Motor neuron (in vitro differentiated cells): ENCODE data around the gene DNAAF1. TPM values are rescaled to one million over a fixed set of nuclear protein-coding genes. Genes with fewer than 3 reads are reported as not detected.
"Not testable (repeated sequence)": the region's sequence is repeated elsewhere in the genome, so short reads cannot be mapped to it uniquely, and the experiment has no call there.

ENCODE experiments used
- ATAC-seq, 8 experiments: fragments of 200-7000 bp; cut with Tn5 transposase; replicated peaks in 6 of 8; 2 replicates each; pipeline ENCODE4 v1.8.0; 2021; ENCODE audit warnings: mild to moderate bottlenecking in 8 of 8, moderate library complexity in 8 of 8
- H3K27ac ChIP-seq, 2 donors: fragments of 250-450 bp; sonication (Bioruptor Pico); 2 replicates each; pipeline ENCODE4 v1.9.0; 2021; ENCODE audit warnings: antibody characterized with exemption in 2 of 2, mild to moderate bottlenecking in 2 of 2, moderate library complexity in 1 of 2
- H3K4me1 ChIP-seq, 2 donors: fragments of 250-450 bp; sonication (Bioruptor Pico); replicated peaks in 1 of 2; 2 replicates each; pipeline ENCODE4 v1.6.1; 2021; ENCODE audit warnings: antibody characterized with exemption in 2 of 2, mild to moderate bottlenecking in 2 of 2, moderate library complexity in 1 of 2
- H3K4me3 ChIP-seq, 5 donors: fragments of 250-450 bp; sonication (Bioruptor Pico); 2 replicates each; pipeline ENCODE4 v1.9.0; 2021; ENCODE audit warnings: antibody characterized with exemption in 5 of 5, mild to moderate bottlenecking in 5 of 5, moderate library complexity in 4 of 5
- WGBS, 10 experiments: fragments of 450-650 bp; shearing (Covaris generic); methylation state at CpG; one replicate each; pipeline ENCODE4 v1.0.0; 2022; 5-methylcytosine and 5-hydroxymethylcytosine counted together
- in situ Hi-C, 9 experiments: fragments of 400-800 bp; cut with MboI; loops; one replicate each; pipeline ENCODE4 v1.15.0; 2021; ENCODE audit warnings: low sequenced_read_pairs in 9 of 9, low pct_unique_long_range_greater_than_20kb in 2 of 9; ENCODE audit not compliant: unreplicated experiment in 9 of 9
- total RNA-seq, 8 experiments: library from RNA; unstranded; fragments of 300-600 nt; gene quantifications; 2 replicates each; pipeline versions ENCODE4 v1.2.3 to v1.2.4, GENCODE V29; 2022

The DNAAF1 gene
- total RNA-seq, 8 experiments from 2014 or later: 0.36 to 17.7 (median 1.2) TPM

DNA sequence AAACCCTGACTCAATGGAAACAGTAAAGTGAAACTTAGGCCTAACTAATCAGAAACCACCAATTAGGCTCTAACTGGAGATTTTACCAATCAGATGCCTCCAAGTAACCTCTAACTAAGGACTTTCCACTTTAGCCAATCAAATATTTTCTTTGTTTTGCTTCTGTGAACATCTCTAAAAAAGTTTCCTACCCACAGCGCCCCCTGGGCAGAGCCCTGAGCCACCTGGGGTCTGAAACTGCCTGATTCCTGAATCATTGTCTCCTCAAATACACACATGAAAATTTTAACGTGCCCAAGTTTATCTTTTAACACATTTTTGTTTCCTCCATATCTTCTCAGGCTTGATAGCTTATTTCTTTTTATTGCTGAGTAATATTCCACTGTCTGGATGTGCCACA, 64.9 kb downstream of the DNAAF1 start:
- in situ Hi-C loops: no loop called here
- Histone ChIP-seq H3K4me3 (no peak overlapping the region), H3K4me1 (no peaks in the 10 kb centered on the region), H3K27ac (no peak overlapping the region)
- no peak for ATAC-seq
- 17 to 90% (median 65%) methylated on average over 1 to 2 of the region's 2 CpGs; no CpG with 5 or more reads in 3 of the 10 experiments for WGBS, 10 experiments

DNA sequence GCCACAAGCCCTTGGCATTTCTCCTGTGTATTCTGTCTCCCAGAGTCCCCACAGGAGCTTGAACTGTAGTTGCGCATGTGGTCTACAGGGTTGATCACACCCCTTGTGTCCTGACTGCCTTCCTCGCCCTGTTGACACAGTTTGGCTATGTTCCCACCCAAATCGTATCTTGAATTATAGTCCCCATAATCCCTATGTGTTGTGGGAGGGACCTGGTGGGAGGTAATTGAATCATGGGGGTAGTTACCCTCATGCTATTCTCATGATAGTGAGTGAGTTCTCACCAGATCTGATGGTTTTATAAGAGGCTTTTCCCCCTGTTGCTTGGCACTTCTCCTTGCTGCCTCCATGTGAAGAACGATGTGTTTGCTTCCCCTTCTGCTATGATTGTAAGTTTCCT, 67.0 kb downstream of the DNAAF1 start:
- Histone ChIP-seq H3K4me3 (no peak overlapping the region), H3K27ac (no peak overlapping the region), H3K4me1 (no peaks in the 10 kb centered on the region)
- WGBS, 10 experiments: 13 to 100% (median 70%) methylated on average over 1 to 4 of the region's 4 CpGs; no CpG with 5 or more reads in 2 of the 10 experiments
- in situ Hi-C loops: no loop called here
- ATAC-seq: peak in 3 of 8 experiments; percentile 18 to 52 (median 31)

DNA sequence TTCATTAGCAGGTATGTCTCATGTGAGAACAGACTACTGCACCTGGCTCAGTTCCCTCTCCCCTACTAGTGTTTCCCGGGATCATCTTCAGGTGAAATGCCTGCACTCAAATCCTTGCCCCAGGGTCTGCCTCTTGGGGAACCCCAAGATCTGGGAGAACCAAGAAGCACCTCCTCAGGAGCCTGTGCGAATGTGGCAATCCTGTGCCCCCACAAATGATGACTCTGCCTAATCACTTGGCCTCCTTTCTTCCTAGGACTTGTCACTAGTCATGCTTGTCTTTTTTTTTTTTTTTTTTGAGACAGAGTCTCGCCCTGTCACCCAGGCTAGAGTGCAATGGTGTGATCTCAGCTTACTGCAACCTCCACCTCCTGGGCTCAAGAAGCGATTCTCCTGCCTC, 67.5 kb downstream of the DNAAF1 start:
- Histone ChIP-seq H3K4me1 (no peaks in the 10 kb centered on the region), H3K27ac (no peak overlapping the region), H3K4me3 (no peak overlapping the region)
- ATAC-seq: no peak
- in situ Hi-C loops: no loop called here
- WGBS, 10 experiments: 44 to 100% (median 71%) methylated on average over 1 to 3 of the region's 4 CpGs; no CpG with 5 or more reads in 3 of the 10 experiments

DNA sequence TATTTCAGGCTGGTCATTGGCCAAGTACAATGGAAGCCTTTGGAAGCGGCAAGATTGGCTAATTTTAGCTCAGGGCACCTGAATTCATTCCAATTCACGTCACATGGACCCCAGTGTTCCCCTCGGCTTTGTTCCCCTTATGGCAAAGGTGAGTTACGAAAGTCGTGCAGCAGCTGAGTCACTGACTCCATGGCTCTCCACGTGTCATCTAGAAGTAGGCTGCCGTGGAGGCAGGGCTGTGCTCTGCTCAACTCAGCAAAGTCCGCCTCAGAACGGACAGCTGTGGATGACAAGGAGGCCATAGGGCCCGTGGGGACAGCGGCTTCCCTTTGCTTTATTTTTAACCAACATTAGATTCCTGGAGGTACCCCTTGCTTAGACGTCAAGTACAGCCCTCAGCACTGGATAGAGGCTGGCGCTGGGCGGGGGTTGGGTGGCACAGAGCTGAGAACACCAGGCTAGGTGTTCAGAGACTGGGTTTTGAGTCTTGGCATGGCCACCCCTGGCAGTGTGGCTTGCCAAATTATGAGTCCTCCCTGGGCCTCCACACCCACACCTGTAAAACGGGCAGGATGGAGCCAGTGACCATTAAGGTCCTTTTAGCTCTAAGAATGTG, 69.5 kb downstream of the DNAAF1 start:
- 24 to 87% (median 73%) methylated on average over 2 to 11 of the region's 15 CpGs; no CpG with 5 or more reads in 3 of the 10 experiments for WGBS, 10 experiments
- Histone ChIP-seq H3K4me1 (no peaks in the 10 kb centered on the region), H3K27ac (no peak overlapping the region), H3K4me3 (no peak overlapping the region)
- no peak for ATAC-seq
- in situ Hi-C loops: no loop called here

DNA sequence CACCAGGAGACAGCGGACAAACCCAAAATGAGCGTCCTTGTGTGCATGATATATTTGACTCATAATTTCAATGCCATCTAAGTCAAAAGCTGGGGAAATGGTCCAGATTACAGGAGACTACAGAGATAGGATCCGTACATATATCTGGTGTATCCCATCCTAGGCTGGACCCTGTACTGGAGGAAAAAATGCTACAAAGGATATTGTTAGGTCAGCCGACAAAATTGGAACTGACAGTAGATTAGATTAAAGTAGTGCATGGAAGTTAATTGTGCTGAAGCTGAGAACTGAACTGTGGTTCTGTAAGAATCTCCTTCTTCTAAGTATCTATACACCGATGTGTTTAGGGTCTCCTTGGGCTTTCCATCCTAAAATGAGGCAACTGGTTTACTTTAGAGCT, 70.4 kb downstream of the DNAAF1 start:
- Histone ChIP-seq H3K4me1 (no peaks in the 10 kb centered on the region), H3K27ac (no peak overlapping the region), H3K4me3 (no peak overlapping the region)
- ATAC-seq: no peak
- WGBS, 10 experiments: 44 to 100% (median 83%) methylated on average over 1 to 4 of the region's 5 CpGs; no CpG with 5 or more reads in 1 of the 10 experiments
- in situ Hi-C loops: no loop called here

DNA sequence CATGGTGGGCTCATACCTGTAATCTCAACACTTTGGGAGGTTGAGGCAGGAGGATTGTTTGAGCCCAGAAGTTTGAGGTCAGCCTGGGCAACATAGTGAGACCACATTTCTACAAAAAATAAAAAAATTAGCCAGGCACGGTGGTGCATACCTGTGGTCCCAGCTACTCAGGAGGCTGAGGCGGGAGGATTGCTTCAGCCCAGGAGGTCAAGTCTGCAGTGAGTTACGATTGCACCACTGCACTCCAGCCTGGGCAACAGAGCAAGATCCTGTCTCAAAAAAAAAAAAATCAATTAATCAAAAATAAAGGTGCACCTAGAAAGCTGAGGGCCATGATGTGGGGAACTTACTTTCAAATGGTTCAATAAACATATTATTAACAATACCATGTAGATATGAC, 71.0 kb downstream of the DNAAF1 start:
- H3K4me1 ChIP-seq, H3K4me3 ChIP-seq, ATAC-seq, H3K27ac ChIP-seq, in situ Hi-C loops: not testable (repeated sequence)
- WGBS, 10 experiments: 60 to 100% (median 85%) methylated on average over 1 to 3 of the region's 3 CpGs; no CpG with 5 or more reads in 5 of the 10 experiments

DNA sequence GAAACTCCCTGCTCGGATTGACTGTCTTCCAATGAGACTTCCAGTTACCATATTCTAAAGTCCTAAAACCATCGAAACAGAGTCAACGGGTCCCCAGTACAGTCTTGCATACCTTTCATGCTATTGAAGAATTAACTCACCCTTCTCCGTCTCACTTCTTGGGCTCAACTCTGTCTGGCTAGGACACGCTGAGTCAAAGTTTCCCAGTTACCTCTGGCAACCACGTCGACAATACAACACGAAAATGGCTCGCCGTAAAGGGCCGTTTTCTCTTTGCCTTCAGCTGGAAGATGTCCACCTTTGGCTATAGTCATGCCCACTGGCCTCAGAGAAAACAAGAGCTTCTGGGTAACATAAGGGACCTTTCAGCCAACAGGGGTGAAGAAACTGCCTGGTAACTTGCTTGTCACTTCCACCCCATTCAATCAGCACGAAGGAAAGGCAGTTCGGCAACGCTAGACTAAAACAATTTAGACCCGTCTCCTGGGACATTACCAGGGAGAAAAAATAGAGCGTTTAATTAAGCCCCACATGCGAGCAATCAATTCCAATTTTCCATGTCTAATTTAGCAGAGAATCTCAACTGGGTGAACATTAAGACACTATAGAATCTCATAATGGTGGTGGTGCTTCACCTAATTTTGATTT, 73.2 kb downstream of the DNAAF1 start:
- Histone ChIP-seq H3K4me3 (no peak overlapping the region), H3K27ac (no peak overlapping the region), H3K4me1 (peaks cover 0 to 5% of the 10 kb centered on the region in 2 donors)
- WGBS, 10 experiments: 28 to 97% (median 79%) methylated on average over 2 to 12 of the region's 17 CpGs
- in situ Hi-C loops: no loop called here
- peak in 1 of 8 experiments; percentile 5 for ATAC-seq

DNA sequence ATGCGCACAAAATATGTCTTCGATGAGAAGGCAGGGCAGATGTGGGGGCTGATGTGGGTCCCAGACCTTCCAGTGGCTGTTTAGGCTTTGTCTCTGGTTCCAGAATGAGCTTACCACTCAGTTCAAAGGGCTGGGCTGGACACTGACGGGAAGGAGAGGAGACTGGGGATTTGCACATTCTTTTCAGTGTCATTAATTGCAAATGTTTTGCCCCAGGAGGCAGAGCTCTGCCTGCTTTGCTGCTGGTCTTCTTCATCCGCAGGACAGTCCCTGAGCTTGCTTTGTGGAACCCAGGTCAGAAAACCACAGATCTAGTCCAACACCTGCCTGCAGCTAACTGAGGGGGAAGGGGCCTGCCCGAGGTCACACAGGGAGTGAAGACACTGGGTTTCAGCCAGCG, 73.8 kb downstream of the DNAAF1 start:
- no peak overlapping the region for H3K27ac ChIP-seq
- in situ Hi-C loops: no loop called here
- ATAC-seq: peak in 3 of 8 experiments; percentile 65 to 92 (median 79)
- H3K4me3 ChIP-seq: no peak overlapping the region
- 0 to 65% (median 53%) methylated on average over 1 to 5 of the region's 6 CpGs; no CpG with 5 or more reads in 3 of the 10 experiments for WGBS, 10 experiments
- peaks cover 0 to 5% of the 10 kb centered on the region in 2 donors for H3K4me1 ChIP-seq

DNA sequence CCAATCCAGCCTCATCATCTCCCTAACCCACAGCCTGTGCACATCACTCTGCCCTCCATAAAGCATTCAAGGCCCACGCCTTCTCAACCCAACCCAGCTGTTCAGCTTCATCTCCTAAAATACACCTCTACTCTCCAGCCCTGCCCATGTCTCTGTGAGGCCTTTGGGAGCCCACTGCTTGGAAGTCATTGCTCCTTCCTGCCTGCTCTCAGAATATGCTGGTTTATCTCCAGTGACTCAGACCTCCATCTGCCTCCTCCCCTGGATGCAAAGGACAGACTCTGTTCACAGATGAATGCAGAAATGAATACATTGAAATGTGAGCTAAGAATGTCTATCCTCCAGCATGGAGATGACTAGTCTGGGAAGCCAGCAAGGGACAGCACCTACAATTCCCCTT, 75.7 kb downstream of the DNAAF1 start:
- Histone ChIP-seq H3K4me3 (no peak overlapping the region), H3K4me1 (peaks cover 0 to 5% of the 10 kb centered on the region in 2 donors), H3K27ac (no peak overlapping the region)
- in situ Hi-C loops: no loop called here
- WGBS, 10 experiments: 0 to 100% (median 60%) methylated on average over 1 of the region's 1 CpG; no CpG with 5 or more reads in 6 of the 10 experiments
- ATAC-seq: peak; percentile 39 to 87 (median 82)

DNA sequence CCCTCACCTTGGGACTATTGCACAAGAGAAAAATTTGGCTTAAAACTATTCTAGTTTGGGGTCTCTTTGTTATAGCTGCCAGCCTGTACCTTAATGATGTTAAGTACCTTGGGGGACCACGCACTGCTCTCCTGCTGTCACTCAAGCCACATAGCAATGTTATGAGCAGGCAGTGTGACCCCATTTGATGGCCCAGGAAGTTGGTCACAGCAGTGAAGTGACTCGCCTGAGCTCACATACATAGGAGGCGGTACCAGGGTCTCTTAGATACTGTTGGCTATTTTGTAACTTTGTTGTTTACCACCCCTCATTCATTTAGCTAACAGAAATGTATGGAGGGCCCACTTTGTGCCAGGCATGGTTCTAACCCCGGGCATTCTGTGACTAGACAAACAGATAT, 78.3 kb downstream of the DNAAF1 start:
- WGBS, 10 experiments: 29 to 100% (median 77%) methylated on average over 1 to 4 of the region's 4 CpGs; no CpG with 5 or more reads in 3 of the 10 experiments
- peaks cover 10 to 18% of the 10 kb centered on the region in 2 donors for H3K4me1 ChIP-seq
- H3K27ac ChIP-seq: no peak overlapping the region
- in situ Hi-C loops: no loop called here
- no peak for ATAC-seq
- no peak overlapping the region for H3K4me3 ChIP-seq

DNA sequence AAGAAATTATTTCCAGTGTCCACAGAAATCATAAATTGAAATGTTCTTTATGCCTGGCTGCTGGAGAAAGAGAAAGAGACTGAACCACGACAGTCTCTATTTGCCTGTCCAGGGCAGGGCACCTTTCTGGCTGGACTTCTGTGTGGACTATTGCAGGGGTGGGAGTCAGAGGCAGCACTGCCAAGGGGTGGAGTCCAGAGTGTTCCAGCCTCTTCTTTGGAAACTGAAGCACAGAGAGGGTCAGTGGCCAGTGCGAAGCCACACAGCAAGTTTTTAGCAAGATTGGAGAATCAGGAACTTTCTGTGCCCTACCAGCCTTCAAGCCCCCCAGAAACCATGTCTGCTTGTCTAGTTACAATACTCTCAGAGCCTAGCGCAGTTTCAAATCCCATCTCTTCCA, 79.4 kb downstream of the DNAAF1 start:
- in situ Hi-C loops: no loop called here
- Histone ChIP-seq H3K4me3 (no peak overlapping the region), H3K27ac (no peak overlapping the region), H3K4me1 (peaks cover 10 to 21% of the 10 kb centered on the region in 2 donors)
- ATAC-seq: no peak
- WGBS, 10 experiments: 17 to 100% (median 100%) methylated on average over 1 to 3 of the region's 3 CpGs; no CpG with 5 or more reads in 3 of the 10 experiments

DNA sequence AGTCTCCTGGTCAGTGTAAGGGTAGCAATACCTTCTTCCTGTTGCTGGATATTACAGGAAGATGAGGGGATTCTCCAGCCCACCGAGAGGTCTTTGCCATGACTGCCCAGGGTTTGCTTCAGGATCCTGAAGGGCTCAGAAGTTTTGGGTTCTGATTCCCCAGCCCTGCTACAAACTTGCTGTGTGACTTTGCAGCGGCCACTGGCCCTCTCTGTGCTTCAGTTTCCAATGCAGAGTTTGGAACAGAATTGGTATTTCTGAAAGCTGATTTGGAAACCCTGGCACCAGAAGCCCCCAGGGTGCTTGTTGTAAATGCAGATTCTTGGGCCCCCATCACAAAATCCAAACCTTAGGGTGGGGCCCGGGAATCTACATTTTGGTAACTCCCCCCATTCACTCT, 80.0 kb downstream of the DNAAF1 start:
- Histone ChIP-seq H3K4me1 (peaks cover 10 to 21% of the 10 kb centered on the region in 2 donors), H3K4me3 (no peak overlapping the region), H3K27ac (no peak overlapping the region)
- in situ Hi-C loops: no loop called here
- 33 to 100% (median 93%) methylated on average over 1 to 2 of the region's 3 CpGs; no CpG with 5 or more reads in 6 of the 10 experiments for WGBS, 10 experiments
- ATAC-seq: no peak

DNA sequence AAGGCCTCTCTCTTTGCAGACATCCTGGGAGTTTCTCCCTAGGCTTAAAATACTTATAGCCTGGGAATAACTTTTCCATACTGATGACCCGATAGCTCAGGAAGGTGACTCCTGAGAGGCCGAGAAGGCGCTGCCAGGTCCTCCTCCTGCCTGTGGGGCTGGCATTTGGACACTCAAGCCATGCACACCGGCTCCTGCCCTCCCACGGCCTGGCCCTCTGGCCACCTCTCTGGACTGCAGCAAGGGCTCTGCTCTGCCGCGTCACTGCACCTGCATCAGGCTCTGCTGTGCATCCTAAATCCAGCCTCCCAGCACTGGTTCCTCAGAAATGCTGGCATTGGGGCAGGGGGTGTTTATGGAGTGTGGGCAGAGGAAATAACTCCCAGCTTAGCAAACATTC, 80.5 kb downstream of the DNAAF1 start:
- no peak overlapping the region for H3K4me3 ChIP-seq
- 53 to 100% (median 80%) methylated on average over 1 to 3 of the region's 7 CpGs; no CpG with 5 or more reads in 5 of the 10 experiments for WGBS, 10 experiments
- ATAC-seq: no peak
- H3K27ac ChIP-seq: no peak overlapping the region
- in situ Hi-C loops: no loop called here
- H3K4me1 ChIP-seq: peaks cover 10 to 21% of the 10 kb centered on the region in 2 donors
